GM21786 (cell line): ENCODE data around the gene STX8.
"Not testable (repeated sequence)": the region's sequence is repeated elsewhere in the genome, so short reads cannot be mapped to it uniquely, and the experiment has no call there.

Experiments used
- ATAC-seq: cut with Tn5 transposase; IDR thresholded peaks from one replicate; pipeline ENCODE4 v1.9.1; 2021; ENCODE audit not compliant: unreplicated experiment

The STX8 gene

DNA sequence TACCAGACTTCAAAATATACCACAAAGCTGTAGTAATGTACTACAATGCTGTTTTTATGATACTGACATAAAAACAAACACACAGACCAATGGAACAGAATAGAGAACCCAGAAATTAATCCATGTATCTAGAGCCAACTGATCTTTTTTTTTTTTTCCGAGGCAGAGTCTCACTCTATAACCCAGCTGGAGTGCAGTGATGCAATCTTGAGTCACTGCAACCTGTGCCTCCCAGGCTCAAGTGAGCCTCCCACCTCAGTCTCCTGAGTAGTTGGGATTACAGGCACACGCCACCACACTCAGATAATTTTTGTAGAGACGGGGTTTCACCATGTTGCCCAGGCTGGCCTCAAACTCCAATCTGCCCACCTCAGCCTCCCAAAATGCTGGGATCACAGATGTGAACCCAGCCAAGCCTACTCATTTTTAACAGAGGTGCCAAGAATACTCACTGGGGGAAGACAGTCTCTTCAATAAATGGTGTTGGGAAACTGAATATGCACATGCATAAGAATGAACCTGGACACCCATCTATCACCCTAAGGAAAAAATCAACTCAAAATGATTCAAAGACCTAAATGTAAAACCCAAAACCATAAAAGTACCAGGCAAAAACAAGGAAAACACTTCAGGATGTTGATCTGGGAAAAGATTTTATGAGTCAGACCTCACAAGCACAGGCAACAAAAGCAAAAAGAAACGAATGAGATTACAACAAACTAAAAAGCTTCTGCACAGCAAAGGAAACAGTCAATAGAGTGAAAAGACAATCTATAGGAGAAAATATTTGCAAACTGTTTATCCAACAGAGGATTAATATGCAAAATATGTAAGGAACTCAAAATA lies 63.1 kb downstream of the STX8 start:
- ATAC-seq: no peak

DNA sequence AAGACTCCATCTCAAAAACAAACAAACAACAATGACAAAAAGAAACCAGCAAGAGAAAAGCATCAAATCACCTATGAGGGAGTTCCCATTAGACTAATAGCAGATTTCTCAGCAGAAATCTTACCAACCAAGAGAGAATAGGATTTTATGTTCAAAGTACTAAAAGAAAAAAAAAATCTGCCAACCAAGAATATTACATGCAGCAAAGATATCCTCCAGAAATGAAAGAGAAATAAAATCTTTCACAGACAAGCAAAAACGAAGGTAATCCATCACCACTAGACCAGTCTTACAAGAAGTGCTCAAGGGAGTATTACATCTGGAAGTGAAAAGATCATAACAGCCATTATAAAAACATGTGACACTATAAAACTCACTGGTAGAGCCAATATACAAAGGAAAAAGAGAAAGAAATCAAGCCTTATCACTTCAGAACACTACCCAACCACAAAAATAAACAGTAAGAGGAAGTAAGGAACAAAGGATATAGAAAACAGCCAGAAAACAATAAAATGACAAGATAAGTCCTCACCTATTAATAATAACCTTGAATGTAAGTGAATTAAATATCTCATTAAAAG lies 66.3 kb downstream of the STX8 start:
- ATAC-seq: no peak

DNA sequence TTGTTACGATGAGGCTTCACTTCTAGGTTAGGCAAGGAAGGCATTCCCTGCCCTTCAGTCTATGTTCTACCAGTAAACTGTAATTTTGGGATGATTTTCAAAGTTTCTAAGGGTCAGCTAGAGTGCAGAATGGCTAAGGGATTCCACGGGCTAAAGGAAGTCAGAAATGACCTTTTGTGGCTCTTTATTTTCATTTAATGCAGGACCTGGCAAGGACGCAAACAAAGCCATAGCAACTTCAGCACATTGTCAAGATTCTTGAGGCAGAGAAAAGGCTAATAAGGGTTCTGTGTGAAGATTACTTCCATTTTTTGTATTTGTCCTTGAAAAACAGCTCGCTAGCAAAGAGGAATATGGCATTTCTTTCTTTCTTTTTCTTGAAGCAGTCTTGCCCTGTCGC lies 76.6 kb downstream of the STX8 start:
- no peak for ATAC-seq

DNA sequence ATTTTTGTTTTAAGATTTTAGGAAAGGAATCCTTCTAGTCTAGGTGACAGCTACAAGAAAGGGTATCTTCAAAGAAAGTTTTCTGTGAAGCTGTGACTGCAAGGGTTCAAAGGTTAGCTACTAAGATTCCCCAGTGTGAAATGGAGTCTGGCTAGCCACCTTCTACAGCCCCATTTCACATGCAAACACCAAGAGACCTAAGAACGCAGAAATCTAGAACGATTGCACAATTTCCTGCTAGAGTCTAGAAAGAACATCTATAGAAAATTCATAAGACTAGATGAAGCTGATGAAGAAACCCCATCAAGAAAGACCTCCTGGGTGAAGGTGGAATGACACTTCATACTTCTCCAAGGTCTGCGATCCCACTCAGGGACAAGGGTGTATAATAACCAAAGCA lies 77.1 kb downstream of the STX8 start:
- no peak for ATAC-seq

GRCh38 chr17:9488556-9488955 lies 87.1 kb downstream of the STX8 start:
- no peak for ATAC-seq

- ATAC-seq: no peak
Measured at GRCh38 chr17:9487406-9487805, 88.2 kb downstream of the STX8 start.

GRCh38 chr17:9484789-9485188 lies 90.8 kb downstream of the STX8 start:
- no peak for ATAC-seq

GRCh38 chr17:9479964-9480363 lies 95.7 kb downstream of the STX8 start:
- ATAC-seq: no peak

GRCh38 chr17:9478889-9479288 lies 96.7 kb downstream of the STX8 start:
- ATAC-seq: no peak

DNA sequence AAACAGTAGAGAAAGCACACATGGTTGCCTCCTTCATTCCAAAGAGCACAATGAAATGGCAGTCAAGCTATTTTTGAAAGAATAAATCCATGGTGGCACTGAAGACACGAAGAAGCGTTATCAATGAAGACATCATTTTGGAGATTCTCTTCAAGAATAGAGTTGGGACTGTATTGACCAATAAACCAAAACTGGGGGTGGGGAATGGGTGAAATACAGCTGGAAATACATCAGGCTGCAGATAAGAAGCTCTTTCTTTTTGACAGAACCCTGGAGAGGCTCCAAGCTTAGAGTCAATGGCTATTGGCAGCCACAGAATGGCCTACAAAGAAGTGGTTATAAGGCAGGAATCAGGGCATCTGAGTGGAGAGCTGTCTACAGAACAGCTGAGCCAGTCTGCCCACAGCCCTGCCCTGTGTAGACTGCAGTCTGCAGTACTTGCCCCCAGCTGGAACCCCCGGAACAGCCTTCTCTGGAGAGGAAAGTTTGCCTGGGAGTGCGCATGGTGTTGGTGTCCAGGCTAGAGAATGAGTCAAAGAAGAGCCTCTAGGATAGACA lies 100.4 kb downstream of the STX8 start:
- no peak for ATAC-seq

GRCh38 chr17:9473711-9474110 lies 101.9 kb downstream of the STX8 start:
- no peak for ATAC-seq

DNA sequence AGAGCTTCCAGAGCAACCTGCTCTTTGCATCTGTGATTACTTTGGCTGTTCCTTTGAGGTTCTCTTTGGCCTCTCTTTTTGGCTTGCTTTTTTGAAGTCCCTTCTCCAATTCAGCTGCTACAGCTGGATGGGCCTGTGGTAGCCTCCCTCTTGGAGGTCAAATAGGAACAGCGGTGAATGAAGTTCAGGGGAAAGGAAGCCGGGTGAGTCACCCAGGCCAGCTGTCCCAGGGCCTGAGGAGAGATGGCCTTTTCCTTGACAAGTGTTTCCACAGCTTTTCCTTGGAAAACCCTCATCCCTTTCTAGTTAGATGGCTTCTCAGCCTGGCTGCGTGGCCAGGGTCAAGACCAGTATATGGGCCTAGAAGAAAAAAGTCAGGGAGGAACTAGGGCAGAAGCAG lies 103.1 kb downstream of the STX8 start:
- ATAC-seq: no peak

DNA sequence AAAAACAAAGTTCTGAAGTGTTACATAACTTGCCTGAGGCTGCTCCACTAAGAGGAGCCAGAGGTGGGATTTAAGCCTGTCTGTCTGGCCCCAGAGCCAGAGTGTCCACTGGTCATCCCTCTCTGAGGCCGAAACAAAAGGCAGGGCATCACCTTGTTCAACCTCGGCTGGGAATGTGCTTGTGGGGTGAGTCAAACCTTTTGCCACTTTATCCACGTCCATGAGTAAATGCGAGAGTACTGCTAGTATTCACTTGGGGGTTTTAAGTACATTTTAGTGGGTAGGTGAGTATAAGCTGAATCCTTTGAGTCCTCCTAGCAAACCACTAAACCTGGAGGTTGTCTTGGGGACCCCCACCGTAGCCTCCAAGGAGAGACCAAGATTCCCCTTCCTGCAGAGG lies 103.5 kb downstream of the STX8 start:
- ATAC-seq: no peak

- no peak for ATAC-seq
Measured at GRCh38 chr17:9470171-9470570, 105.4 kb downstream of the STX8 start.

GRCh38 chr17:9468937-9469336 lies 106.7 kb downstream of the STX8 start:
- no peak for ATAC-seq

GRCh38 chr17:9468532-9468931 lies 107.1 kb downstream of the STX8 start:
- ATAC-seq: no peak

GRCh38 chr17:9467518-9467917 lies 108.1 kb downstream of the STX8 start:
- ATAC-seq: no peak

DNA sequence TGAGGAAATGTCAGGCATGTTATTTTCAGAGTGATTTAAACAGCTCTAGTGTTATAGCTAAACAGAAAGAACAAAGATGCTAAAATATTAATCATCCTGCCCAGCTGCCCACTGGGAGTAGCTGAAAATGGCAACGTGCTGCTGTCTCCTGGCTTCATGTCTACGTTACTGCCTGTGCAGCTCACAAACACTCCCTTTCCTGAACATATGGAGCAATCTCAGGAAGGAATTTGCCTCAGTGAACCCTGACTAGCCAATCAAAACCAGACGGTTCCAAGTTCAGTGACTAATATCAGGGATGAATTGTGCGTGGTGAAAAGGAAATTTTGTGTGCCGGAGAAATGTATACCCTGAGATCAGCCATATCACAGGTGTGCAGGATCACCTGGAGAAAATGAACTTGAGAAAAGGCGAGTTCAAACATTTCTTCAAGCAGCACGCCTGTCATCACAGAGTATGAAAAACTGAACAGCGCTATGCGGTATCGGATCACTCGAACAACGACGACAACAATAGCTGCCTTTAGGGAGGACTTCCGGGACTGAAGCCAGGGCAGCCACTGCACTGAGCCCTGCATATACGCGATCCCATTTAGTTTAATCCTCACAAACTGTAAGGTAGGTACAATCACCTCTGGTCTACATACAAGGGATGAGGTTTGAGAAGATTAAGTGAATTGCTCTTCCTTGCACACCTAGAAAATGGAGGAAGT lies 110.3 kb downstream of the STX8 start:
- no peak for ATAC-seq

GRCh38 chr17:9457005-9457404 lies 118.6 kb downstream of the STX8 start:
- ATAC-seq: no peak

DNA sequence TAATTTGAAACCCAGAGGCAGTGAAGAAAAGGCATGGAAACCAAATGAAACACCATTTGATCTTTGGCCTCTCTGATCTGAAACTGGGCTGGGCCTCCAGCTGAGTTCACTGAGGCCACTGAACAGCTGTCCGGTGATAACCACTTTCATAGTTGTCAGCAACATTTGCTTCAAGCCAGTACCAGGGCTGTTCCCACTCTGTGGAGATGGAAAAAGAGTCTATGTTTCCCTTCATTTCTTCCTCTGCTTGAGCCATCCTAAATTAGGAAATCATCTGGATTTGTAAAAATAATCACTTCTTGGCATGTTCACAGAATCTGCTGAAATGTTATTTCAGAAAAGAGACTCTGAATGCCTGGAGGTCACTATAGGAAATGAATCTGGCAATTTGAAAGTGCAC lies 119.3 kb downstream of the STX8 start:
- ATAC-seq: no peak

DNA sequence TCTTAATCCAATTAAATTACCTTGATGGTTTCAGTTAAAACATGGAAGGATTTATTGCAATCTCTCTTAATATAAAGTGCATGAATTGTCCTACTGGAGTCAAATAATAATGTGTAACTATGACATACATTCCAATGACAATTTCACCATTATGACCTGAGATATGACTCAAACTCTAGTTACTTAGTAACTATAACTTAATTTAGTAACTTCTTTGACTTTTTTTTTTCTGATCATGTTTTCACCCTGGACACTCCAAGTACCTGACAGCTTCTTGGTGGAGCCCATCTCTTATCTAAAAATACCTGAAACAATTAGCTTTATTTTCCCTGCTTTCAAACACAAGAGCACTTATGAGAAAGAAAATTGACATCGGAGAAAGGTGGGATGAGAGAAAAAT lies 123.7 kb downstream of the STX8 start:
- ATAC-seq: no peak

DNA sequence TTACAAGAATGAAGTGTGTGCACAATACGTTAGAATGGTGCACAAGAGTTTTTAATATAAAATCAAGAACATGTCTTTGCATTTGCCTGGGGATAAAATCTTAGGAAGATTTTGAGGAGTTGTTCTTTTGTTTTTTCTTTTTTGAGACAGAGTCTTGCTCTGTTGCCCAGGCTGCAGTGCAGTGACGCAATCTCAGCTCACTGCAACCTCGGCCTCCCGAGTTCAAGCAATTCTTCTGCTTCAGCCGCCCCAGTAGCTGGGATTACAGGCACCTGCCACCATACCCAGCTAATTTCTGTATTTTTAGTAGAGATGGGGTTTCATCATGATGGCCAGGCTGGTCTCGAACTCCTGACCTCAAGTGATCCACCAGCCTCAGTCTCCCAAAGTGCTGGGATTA lies 128.3 kb downstream of the STX8 start:
- not testable (repeated sequence) for ATAC-seq
